HEK293T (cell line): ENCODE measurements around the gene OCA2.

ENCODE experiments used
- CTCF ChIA-PET: fragments of 350-600 bp; formaldehyde crosslinking; extraction: SDS; loops from one replicate; lab custom pipeline; 2021; ENCODE audit warnings: antibody characterized with exemption, inconsistent platforms; lab: Yijun Ruan, JAX
- POLR2A ChIA-PET: fragments of 350-600 bp; formaldehyde crosslinking; extraction: SDS; loops from one replicate; lab custom pipeline; 2020; ENCODE audit warnings: antibody characterized with exemption, inconsistent platforms; lab: Yijun Ruan, JAX
- DNase-seq: peaks from one replicate; pipeline ENCODE4 v3.0.0; 2012; ENCODE audit warnings: mixed read lengths; ENCODE audit errors: extremely low spot score
- ARNT ChIP-seq: fragments of 450-650 bp; IDR thresholded peaks from 2 replicates; pipeline ENCODE4 v1.6.1; 2017; ENCODE audit warnings: mild to moderate bottlenecking
- BHLHE40 ChIP-seq: fragments of 450-650 bp; IDR thresholded peaks from 2 replicates; pipeline ENCODE4 v1.6.1; 2016; ENCODE audit warnings: mild to moderate bottlenecking, moderate library complexity, borderline replicate concordance
- CTBP1 ChIP-seq: fragments of 450-650 bp; IDR thresholded peaks from 2 replicates; pipeline ENCODE4 v1.6.1; 2016; ENCODE audit warnings: borderline replicate concordance
- ELF4 ChIP-seq: fragments of 450-650 bp; IDR thresholded peaks from 2 replicates; pipeline ENCODE4 v1.6.1; 2017; ENCODE audit warnings: antibody characterized with exemption
- FOXA1 ChIP-seq: fragments of 450-650 bp; IDR thresholded peaks from 2 replicates; pipeline ENCODE4 v1.6.1; 2016; ENCODE audit warnings: mild to moderate bottlenecking
- FOXK2 ChIP-seq: fragments of 450-650 bp; IDR thresholded peaks from 2 replicates; pipeline ENCODE4 v1.6.1; 2016; ENCODE audit warnings: mild to moderate bottlenecking
- FOXM1 ChIP-seq: fragments of 450-650 bp; IDR thresholded peaks from 2 replicates; pipeline ENCODE4 v1.6.1; 2017; ENCODE audit warnings: mild to moderate bottlenecking, borderline replicate concordance
- HDGF ChIP-seq: fragments of 450-650 bp; IDR thresholded peaks from 2 replicates; pipeline ENCODE4 v1.6.1; 2017; ENCODE audit warnings: antibody characterized with exemption, borderline replicate concordance
- L3MBTL2 ChIP-seq: fragments of 450-650 bp; conservative IDR thresholded peaks from 2 replicates; pipeline ENCODE4 v1.6.1; 2016; ENCODE audit warnings: mild to moderate bottlenecking
- LEF1 ChIP-seq: fragments of 450-650 bp; IDR thresholded peaks from 2 replicates; pipeline ENCODE4 v1.6.1; 2017; ENCODE audit warnings: mild to moderate bottlenecking, borderline replicate concordance
- NFRKB ChIP-seq: fragments of 450-650 bp; IDR thresholded peaks from 2 replicates; pipeline ENCODE4 v1.6.1; 2016; ENCODE audit warnings: mild to moderate bottlenecking, moderate library complexity
- SP1 ChIP-seq: fragments of 450-650 bp; IDR thresholded peaks from 2 replicates; pipeline ENCODE4 v1.6.1; 2017
- SUZ12 ChIP-seq: fragments of 450-650 bp; IDR thresholded peaks from 2 replicates; pipeline ENCODE4 v1.6.1; 2016; ENCODE audit warnings: mild to moderate bottlenecking
- TARDBP ChIP-seq: fragments of 450-650 bp; IDR thresholded peaks from 2 replicates; pipeline ENCODE4 v1.6.1; 2016
- ZNF384 ChIP-seq: fragments of 450-650 bp; IDR thresholded peaks from 2 replicates; pipeline ENCODE4 v1.6.1; 2016
- TF ChIP-seq, protein P1 (sequence below): fragments of 450-650 bp; IDR thresholded peaks from 2 replicates; pipeline ENCODE4 v1.6.1; 2016

Gene OCA2

GRCh38 chr15:28033443-28033842, 65.7 kb downstream of the OCA2 start:
- POLR2A ChIA-PET = no interaction called here
- TF ChIP-seq L3MBTL2 (no peak), CTBP1 (no peak), TARDBP (no peak), FOXM1 (no peak), SP1 (no peak), BHLHE40 (no peak), LEF1 (no peak), HDGF (no peak), ZNF384 (no peak), SUZ12 (no peak), ELF4 (no peak), FOXA1 (no peak), FOXK2 (no peak), NFRKB (no peak), ARNT (no peak)
- TF ChIP-seq, protein P1, sequence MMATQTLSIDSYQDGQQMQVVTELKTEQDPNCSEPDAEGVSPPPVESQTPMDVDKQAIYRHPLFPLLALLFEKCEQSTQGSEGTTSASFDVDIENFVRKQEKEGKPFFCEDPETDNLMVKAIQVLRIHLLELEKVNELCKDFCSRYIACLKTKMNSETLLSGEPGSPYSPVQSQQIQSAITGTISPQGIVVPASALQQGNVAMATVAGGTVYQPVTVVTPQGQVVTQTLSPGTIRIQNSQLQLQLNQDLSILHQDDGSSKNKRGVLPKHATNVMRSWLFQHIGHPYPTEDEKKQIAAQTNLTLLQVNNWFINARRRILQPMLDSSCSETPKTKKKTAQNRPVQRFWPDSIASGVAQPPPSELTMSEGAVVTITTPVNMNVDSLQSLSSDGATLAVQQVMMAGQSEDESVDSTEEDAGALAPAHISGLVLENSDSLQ = no peak
- CTCF ChIA-PET = interaction anchor here (2.1 kb wide), 1 partner anchor 12 kb away, joined by 6 read pairs; no protein-coding TSS in a partner anchor
- no peak for DNase-seq

GRCh38 chr15:28030801-28031200, 68.3 kb downstream of the OCA2 start:
- no peak for DNase-seq
- CTCF ChIA-PET = no interaction called here
- POLR2A ChIA-PET = no interaction called here
- TF ChIP-seq BHLHE40 = no peak
- TF ChIP-seq LEF1 = no peak
- no peak for TF ChIP-seq FOXA1
- no peak for TF ChIP-seq SUZ12

- DNase-seq = no peak
- ChIA-PET CTCF (no interaction called here), POLR2A (no interaction called here)
- TF ChIP-seq ZNF384 (no peak), FOXM1 (no peak), BHLHE40 (no peak), FOXA1 (no peak), LEF1 (no peak), ARNT (no peak), ELF4 (no peak)
- TF ChIP-seq, protein P1 = no peak
Measured at GRCh38 chr15:28027714-28028076, 71.4 kb downstream of the OCA2 start.

GRCh38 chr15:28026764-28027713, 72.1 kb downstream of the OCA2 start:
- ChIA-PET POLR2A (no interaction called here), CTCF (no interaction called here)
- DNase-seq = no peak
- TF ChIP-seq CTBP1 = no peak
- no peak for TF ChIP-seq BHLHE40
- TF ChIP-seq SUZ12 = no peak
- no peak for TF ChIP-seq L3MBTL2
- no peak for TF ChIP-seq SP1
- no peak for TF ChIP-seq FOXA1
- TF ChIP-seq, protein P1 = no peak
- TF ChIP-seq FOXM1 = no peak
- TF ChIP-seq LEF1 = no peak
- no peak for TF ChIP-seq NFRKB
- no peak for TF ChIP-seq ELF4
- no peak for TF ChIP-seq ARNT
- TF ChIP-seq FOXK2 = no peak
- TF ChIP-seq TARDBP = no peak
- no peak for TF ChIP-seq ZNF384

DNA sequence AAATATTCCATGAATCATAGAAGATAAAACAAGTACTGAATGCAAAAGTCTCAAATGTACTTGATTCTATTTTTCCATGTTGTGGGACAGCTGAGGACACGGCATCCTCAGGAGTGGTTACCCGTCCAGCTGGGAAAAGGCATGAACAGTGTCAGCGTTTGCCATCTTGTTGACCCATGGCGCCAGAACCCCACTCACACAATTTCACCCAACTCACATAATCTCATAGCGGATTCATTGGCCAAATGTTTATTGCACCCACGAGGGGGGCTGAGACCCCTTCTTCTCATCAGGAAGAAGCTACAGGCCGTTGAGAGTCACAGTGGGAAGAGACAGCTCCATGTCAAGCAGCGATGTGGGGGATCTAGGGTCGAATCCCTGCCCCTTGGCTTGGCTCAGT, 72.9 kb downstream of the OCA2 start:
- POLR2A ChIA-PET = no interaction called here
- CTCF ChIA-PET = no interaction called here
- no peak for DNase-seq
- TF ChIP-seq FOXK2 (no peak), NFRKB (no peak), TARDBP (no peak), ARNT (no peak), CTBP1 (no peak), SP1 (no peak), FOXM1 (no peak), BHLHE40 (no peak), ELF4 (no peak), SUZ12 (no peak), LEF1 (no peak), ZNF384 (no peak), HDGF (no peak), FOXA1 (no peak), L3MBTL2 (no peak)
- TF ChIP-seq, protein P1 = no peak

DNA sequence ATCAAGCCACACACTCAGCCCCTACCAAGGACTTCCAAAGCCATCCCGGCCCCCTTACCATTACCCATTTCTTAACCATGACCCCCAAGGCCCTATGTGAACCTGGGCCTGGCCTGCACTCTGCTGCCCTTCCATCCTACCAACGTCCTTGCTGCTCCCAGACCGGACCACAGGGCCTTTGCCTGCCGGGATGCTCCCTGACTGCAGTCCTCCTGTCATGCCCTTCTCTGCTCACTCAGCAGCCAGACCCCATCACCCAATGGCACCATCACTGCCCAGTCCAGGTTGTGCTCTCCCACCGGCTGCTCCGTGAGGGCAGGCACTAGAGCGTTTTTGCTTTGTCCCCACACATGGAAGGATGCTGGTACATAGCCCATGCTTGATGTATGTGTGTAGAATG, 73.7 kb downstream of the OCA2 start:
- TF ChIP-seq FOXA1 (no peak), BHLHE40 (no peak), HDGF (no peak), NFRKB (no peak), LEF1 (no peak), CTBP1 (no peak), ARNT (no peak), SP1 (no peak), FOXK2 (no peak), ELF4 (no peak), L3MBTL2 (no peak), FOXM1 (no peak), SUZ12 (no peak)
- TF ChIP-seq, protein P1 = no peak
- ChIA-PET CTCF (no interaction called here), POLR2A (no interaction called here)
- DNase-seq = no peak
